SK-N-MC (cell line): ENCODE data around the gene ZCCHC2.

Experiments
- EZH2 ChIP-seq: fragments of 200-600 bp; sonication (generic); IDR thresholded peaks from one replicate; pipeline ENCODE4 v1.6.1; 2017; ENCODE audit warnings: antibody characterized with exemption
- POLR2AphosphoS5 ChIP-seq: IDR thresholded peaks from 2 replicates; pipeline ENCODE4 v1.6.1; 2012; ENCODE audit warnings: mild to moderate bottlenecking, low read depth, low read length, borderline replicate concordance

- TF ChIP-seq POLR2AphosphoS5 (no peak), EZH2 (no peak)
These were observed 48.8 kb downstream of the ZCCHC2 start for GRCh38 chr18:62571648-62572047.
